HCT116 (cell line): ENCODE measurements around the gene KRT7.

Experiments used
- CEBPB ChIP-seq: IDR thresholded peaks from 2 replicates; pipeline ENCODE4 v1.6.1; 2012; ENCODE audit warnings: low read depth
- CTCF ChIP-seq, 3 experiments: fragments of 200-600 bp in 1 of 3; sonication (generic) in 1 of 3; IDR thresholded peaks in 2 of 3; conservative IDR thresholded peaks in 1 of 3; 2 replicates each; pipeline ENCODE4 v1.5.1; 2012 to 2017; ENCODE audit warnings: low read depth in 2 of 3, low read length in 2 of 3, antibody characterized with exemption in 1 of 3, borderline replicate concordance in 1 of 3, control low read depth in 1 of 3, mild to moderate bottlenecking in 1 of 3, mixed read lengths in 1 of 3, mixed run types in 1 of 3, moderate library complexity in 1 of 3; ENCODE audit not compliant: insufficient read depth in 1 of 3
- EZH2 ChIP-seq: fragments of 200-600 bp; sonication (generic); IDR thresholded peaks from 2 replicates; pipeline ENCODE4 v1.6.1; 2017; ENCODE audit warnings: antibody characterized with exemption, mixed run types

- TF ChIP-seq EZH2: no peak
- TF ChIP-seq CEBPB: no peak
- TF ChIP-seq CTCF (IDR thresholded peaks at IDR 0.05 in 2 of 3, conservative IDR thresholded peaks at IDR 0.05 in 1 of 3; ENCODE audit: borderline replicate concordance in 1 of 3, insufficient read depth in 1 of 3, low read depth in 2 of 3, low read length in 2 of 3): no peak
These were observed 34.4 kb upstream of the KRT7 start for GRCh38 chr12:52198454-52199215.
